ENCODE data around the gene CMTM4.
"Not testable (repeated sequence)": the region's sequence is repeated elsewhere in the genome, so short reads cannot be mapped to it uniquely, and the experiment has no call there.

Gene CMTM4

DNA sequence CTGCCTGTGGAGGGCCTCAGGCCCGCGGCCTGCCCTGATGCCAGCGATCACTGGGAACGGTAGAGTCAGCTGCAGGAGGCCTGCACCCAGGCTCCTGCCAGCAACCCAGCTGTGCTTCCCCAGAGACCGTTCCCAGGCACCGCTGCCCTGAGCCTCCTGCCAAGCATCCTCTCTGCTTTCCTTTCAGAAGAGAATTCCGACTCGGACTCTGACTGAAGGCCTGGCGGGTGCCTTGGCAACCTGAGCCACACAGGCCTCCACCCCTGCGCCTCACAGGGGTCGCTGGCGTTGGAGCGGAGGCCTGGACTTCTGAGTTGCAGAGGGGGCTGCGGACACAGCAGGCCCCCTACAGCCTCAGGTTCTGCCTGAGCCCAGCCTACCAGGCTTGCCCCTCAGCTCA is 84.1 kb downstream of the CMTM4 start:
- no peaks in the 10 kb centered on the region for H3K9me3 ChIP-seq (ENCODE audit: control insufficient read depth, low read length)
- H3K27ac ChIP-seq (ENCODE audit: low read depth, low read length, severe bottlenecking), result no peak overlapping the region
- H3K4me3 ChIP-seq (ENCODE audit: extremely low read depth, insufficient read depth, low read length, poor library complexity, severe bottlenecking), result no peak overlapping the region
- H3K36me3 ChIP-seq (ENCODE audit: control insufficient read depth, insufficient read depth, low read length), result peaks cover 78% of the 10 kb centered on the region
- H3K4me1 ChIP-seq (ENCODE audit: control insufficient read depth, insufficient read depth, low read length, poor library complexity, severe bottlenecking), result peaks cover 30% of the 10 kb centered on the region
- WGBS, 2 experiments (ENCODE audit: insufficient coverage in 2 of 2), result 89 to 91% methylated on average over 12 to 14 of the region's 14 CpGs

DNA sequence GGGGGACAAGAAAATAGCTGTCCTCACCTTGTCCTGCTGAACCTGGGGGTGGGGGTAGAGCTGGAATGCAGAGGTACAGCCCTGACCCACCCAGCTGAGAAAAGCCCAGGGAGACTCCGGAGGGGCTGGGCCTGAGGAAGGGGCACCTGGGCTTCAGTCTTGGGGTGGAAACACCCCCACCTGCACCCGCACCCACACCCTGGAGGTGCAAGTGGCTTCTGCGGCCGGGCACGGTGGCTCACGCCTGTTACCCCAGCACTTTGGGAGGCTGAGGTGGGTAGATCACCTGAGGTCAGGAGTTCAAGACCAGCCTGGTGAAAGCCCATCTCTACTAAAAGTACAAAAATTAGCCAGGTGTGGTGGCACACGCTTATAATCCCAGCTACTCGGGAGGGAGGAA is 84.6 kb downstream of the CMTM4 start:
- not testable (repeated sequence) for H3K9me3 ChIP-seq (ENCODE audit: control insufficient read depth, low read length); H3K27ac ChIP-seq (ENCODE audit: low read depth, low read length, severe bottlenecking); H3K4me3 ChIP-seq (ENCODE audit: extremely low read depth, insufficient read depth, low read length, poor library complexity, severe bottlenecking)
- peaks cover 83% of the 10 kb centered on the region for H3K36me3 ChIP-seq (ENCODE audit: control insufficient read depth, insufficient read depth, low read length)
- peaks cover 34% of the 10 kb centered on the region for H3K4me1 ChIP-seq (ENCODE audit: control insufficient read depth, insufficient read depth, low read length, poor library complexity, severe bottlenecking)
- 94 to 100% methylated on average over 1 to 3 of the region's 8 CpGs for WGBS, 2 experiments (ENCODE audit: insufficient coverage in 2 of 2)

DNA sequence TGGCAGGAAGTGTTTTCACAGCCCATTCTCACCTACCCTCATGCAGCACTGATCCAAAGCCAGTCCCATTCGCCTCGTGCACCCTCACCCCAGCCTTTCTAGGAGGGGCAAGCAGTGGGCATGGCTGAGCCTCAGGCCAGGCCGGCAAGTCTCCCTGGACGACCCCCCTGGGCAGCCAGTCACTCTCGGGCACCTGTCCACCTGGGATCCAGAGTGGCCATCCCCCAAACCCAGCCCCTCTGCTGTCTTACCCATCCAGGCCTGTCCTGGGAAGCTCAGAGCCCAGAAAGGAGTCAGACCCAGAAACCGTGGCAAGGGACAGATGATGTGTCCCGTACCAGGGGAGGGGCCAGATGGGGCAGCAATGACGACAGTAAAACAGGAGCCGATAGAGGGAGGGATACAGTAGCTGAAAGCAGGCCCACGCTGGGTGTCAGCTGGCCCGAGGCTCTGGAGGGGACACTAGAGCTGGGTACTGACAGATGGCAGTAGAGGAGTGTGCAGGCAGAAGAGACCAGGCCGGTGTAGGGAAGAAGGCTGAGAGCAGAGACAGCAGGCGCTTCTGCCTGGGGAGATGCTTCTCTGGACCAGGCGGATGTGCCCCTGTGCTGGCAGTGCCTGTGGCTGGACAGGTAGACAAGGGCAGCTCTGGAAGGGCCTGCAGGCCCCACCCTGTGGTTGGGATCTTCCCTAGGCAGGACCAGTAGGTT is 86.3 kb downstream of the CMTM4 start:
- Histone ChIP-seq H3K4me3 (ENCODE audit: extremely low read depth, insufficient read depth, low read length, poor library complexity, severe bottlenecking) (no peak overlapping the region), H3K9me3 (ENCODE audit: control insufficient read depth, low read length) (no peaks in the 10 kb centered on the region), H3K36me3 (ENCODE audit: control insufficient read depth, insufficient read depth, low read length) (peaks cover 83% of the 10 kb centered on the region), H3K4me1 (ENCODE audit: control insufficient read depth, insufficient read depth, low read length, poor library complexity, severe bottlenecking) (peaks cover 31% of the 10 kb centered on the region), H3K27ac (ENCODE audit: low read depth, low read length, severe bottlenecking) (no peak overlapping the region)
- WGBS, 2 experiments (ENCODE audit: insufficient coverage in 2 of 2), result 90 to 91% methylated on average over 12 to 13 of the region's 14 CpGs

DNA sequence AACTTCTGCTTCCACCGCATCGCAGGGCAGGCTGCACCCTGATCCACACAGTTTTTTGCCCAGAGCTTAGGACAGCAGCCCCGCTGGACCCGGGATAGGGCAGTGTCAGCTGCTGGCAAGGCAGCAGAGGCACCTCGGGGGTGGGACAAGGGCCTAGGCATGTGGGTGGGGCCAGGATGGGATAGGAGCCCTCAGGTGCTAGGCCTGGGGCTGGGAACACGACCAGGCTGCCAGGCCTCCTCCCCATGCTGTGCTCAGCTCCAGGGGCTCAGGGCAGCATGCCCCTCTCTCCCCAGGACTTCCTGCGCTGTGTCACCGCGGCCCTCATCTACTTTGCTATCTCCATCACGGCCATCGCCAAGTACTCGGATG is 87.4 kb downstream of the CMTM4 start:
- Histone ChIP-seq H3K9me3 (ENCODE audit: control insufficient read depth, low read length) (no peaks in the 10 kb centered on the region), H3K36me3 (ENCODE audit: control insufficient read depth, insufficient read depth, low read length) (peaks cover 72% of the 10 kb centered on the region), H3K27ac (ENCODE audit: low read depth, low read length, severe bottlenecking) (no peak overlapping the region), H3K4me3 (ENCODE audit: extremely low read depth, insufficient read depth, low read length, poor library complexity, severe bottlenecking) (no peak overlapping the region), H3K4me1 (ENCODE audit: control insufficient read depth, insufficient read depth, low read length, poor library complexity, severe bottlenecking) (peaks cover 31% of the 10 kb centered on the region)
- WGBS, 2 experiments (ENCODE audit: insufficient coverage in 2 of 2), result 84 to 89% methylated on average over 4 to 12 of the region's 12 CpGs

DNA sequence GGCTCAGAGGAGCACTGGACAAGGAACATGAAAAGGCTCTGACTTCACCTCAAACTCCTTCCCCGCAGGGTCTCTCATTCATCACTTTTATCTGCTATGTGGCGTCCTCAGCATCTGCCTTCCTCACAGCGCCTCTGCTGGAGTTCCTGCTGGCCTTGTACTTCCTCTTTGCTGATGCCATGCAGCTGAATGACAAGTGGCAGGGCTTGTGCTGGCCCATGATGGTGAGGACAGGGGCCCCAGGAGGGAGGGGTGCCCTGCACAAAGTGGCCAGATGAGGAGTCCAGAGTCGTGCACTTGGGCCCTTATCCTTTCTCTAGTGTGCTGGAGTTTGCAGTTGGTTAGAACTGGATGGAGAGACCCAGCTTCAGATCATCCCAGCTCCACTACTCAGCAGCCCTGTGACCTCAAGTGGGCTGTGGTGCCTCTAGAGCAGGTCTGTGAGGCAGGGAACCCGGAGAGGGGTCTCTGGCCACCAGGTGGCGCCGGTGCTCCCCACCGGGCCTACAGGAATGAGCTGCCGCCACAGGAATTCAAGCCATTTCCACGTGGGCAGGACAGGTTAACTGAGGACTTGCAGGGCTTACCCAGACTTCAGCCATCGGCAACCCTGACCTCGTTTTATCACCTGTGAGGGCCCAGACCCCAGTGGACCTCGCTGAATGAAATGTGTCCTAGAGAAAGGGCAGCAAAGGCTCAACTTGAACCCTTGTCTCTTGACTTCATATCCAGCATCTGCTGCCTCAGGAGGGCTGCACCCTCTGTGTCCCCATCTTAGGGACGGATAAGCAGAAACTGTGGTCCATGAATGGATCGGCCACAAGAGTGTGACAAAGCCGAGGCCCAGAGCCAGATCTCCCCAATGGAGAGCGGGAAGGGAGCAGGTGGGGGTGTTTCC is 88.1 kb downstream of the CMTM4 start:
- Histone ChIP-seq H3K4me1 (ENCODE audit: control insufficient read depth, insufficient read depth, low read length, poor library complexity, severe bottlenecking) (peaks cover 27% of the 10 kb centered on the region), H3K27ac (ENCODE audit: low read depth, low read length, severe bottlenecking) (peak overlapping the region; percentile 65), H3K9me3 (ENCODE audit: control insufficient read depth, low read length) (no peaks in the 10 kb centered on the region), H3K4me3 (ENCODE audit: extremely low read depth, insufficient read depth, low read length, poor library complexity, severe bottlenecking) (no peak overlapping the region), H3K36me3 (ENCODE audit: control insufficient read depth, insufficient read depth, low read length) (peaks cover 66% of the 10 kb centered on the region)
- 47% methylated on average over 15 to 16 of the region's 17 CpGs for WGBS, 2 experiments (ENCODE audit: insufficient coverage in 2 of 2)

DNA sequence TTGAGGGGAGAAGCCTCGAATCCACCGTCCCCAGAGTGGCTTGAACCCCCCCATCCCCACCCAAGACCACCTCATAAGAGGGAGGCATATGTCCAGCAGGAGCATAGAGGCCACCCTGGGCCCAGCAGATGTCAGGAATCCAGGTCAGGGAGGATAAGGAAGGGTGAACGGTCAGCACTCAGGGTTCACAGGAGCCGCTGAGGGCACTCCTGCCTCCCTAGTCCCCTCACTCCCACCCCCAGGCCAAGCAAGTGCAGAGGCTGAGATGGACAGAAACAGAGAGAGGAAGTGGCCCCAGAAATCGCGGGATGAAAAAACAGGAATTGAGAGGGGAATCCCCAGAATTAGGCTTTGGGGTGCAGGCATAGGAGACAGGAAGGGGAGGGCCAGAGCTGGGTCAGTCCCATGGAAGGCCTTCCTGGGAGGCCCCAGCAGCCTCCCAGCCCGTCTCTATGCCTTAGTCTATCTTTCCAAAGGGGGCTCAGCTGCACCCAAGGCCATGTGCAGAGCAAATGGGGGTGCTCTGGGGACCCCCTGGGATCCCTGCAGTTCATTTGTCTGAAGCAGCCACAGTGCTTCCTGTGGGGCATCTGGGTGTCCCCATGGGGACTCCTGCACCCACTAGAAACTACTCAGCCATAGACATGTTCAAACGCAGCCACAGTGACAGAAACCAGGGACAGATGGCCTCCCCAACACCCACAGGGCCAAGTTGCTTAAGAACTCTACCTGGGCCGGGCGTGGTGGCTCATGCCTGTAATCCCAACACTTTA is 90.4 kb downstream of the CMTM4 start:
- WGBS, 2 experiments (ENCODE audit: insufficient coverage in 2 of 2), result 78 to 83% methylated on average over 5 of the region's 10 CpGs
- H3K4me1 ChIP-seq (ENCODE audit: control insufficient read depth, insufficient read depth, low read length, poor library complexity, severe bottlenecking), result peaks cover 27% of the 10 kb centered on the region
- peaks cover 4% of the 10 kb centered on the region for H3K9me3 ChIP-seq (ENCODE audit: control insufficient read depth, low read length)
- peaks cover 42% of the 10 kb centered on the region for H3K36me3 ChIP-seq (ENCODE audit: control insufficient read depth, insufficient read depth, low read length)
- peak overlapping the region; percentile 89 for H3K4me3 ChIP-seq (ENCODE audit: extremely low read depth, insufficient read depth, low read length, poor library complexity, severe bottlenecking)
- H3K27ac ChIP-seq (ENCODE audit: low read depth, low read length, severe bottlenecking), result no peak overlapping the region

DNA sequence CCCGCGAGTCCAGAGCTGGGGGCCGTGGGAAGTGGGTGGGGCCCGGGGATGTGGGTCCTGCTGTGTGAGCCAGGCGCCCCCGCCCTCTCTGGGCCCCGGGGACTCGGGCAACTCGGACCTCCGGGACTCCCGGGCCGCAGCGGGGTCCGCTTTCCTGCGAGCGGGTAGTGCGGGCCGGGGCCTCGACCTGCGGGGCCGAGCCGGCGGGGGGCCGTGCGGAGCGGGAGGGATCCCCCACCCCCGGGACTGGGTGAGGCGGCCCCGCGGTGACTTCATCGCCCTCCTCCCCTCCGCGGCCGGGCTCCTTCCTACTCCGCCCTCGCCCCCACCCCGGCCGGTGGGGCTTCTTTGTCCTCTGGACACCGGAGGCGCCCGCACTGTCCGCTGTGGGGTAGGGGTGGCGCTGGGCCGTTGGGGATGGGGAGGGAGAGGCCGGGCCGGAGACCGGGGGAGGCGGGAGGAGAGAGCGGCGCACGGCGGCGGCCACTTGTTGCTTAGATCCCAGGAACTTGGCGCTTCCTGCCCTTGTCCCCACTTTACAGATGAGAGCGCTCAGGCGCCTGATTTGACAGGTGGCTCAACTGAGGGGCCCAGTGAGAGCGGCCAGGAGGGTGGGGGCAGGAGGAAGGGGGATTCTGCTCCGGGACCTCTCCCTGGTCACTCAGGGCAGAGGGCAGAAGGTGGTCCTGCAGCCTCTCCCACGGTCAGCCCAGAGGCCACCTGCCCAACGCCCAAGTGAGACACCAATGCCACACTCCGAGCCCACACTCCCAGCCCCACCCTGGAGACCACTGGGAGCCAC is 91.2 kb downstream of the CMTM4 start:
- Histone ChIP-seq H3K9me3 (ENCODE audit: control insufficient read depth, low read length) (peaks cover 9% of the 10 kb centered on the region), H3K36me3 (ENCODE audit: control insufficient read depth, insufficient read depth, low read length) (peaks cover 35% of the 10 kb centered on the region), H3K4me3 (ENCODE audit: extremely low read depth, insufficient read depth, low read length, poor library complexity, severe bottlenecking) (peak overlapping the region; percentile 89), H3K4me1 (ENCODE audit: control insufficient read depth, insufficient read depth, low read length, poor library complexity, severe bottlenecking) (peaks cover 27% of the 10 kb centered on the region), H3K27ac (ENCODE audit: low read depth, low read length, severe bottlenecking) (peak overlapping the region; percentile 76)
- 2 to 16% methylated on average over 11 to 51 of the region's 61 CpGs for WGBS, 2 experiments (ENCODE audit: insufficient coverage in 2 of 2)

DNA sequence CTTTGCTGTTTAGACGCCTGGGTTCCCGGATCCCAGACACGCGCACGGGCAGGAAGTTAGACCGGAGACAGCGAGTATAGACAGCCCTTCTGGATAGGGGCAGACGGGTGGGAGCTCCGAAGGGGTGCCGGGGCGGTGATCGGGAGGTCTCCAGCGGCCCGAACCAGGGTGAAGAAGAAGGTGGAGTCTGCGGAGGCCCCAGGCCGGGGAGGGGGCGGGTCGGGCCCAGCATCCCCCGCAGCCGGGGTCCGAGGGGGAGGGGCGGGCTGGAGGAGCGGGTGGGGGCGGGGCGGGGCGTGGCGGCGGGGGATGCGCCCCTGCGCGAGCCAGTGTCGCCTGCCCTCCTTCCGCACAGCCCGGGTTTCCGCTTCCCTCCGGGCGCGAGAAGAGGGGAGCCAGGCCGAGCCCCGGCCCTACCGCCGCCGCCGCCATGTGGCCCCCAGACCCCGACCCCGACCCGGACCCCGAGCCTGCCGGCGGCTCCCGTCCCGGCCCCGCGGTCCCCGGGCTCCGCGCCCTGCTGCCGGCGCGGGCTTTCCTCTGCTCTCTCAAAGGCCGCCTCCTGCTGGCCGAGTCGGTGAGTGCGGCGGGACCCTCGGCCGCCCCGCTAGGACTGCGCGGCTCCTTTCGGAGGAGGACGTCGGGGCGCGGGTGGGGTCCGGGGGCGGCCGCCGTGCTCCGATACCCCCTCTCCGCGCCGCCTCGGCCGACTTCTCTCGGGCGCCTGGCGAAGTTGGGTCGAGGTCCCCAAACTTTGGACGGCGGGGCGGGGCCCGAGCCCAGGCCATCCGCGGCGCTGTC is 92.0 kb downstream of the CMTM4 start, which contains the start of gene CMTM3:
Gene CMTM3, plus strand, starts transcription at position 329 of the 801 bp plus-strand sequence. Its CDS starts 102 bp downstream, at position 431.
- peak within 1 kb of the TSS; percentile 83 for H3K27ac ChIP-seq (ENCODE audit: low read depth, low read length, severe bottlenecking)
- H3K4me3 ChIP-seq (ENCODE audit: extremely low read depth, insufficient read depth, low read length, poor library complexity, severe bottlenecking), result peak within 1 kb of the TSS; percentile 89
- H3K9me3 ChIP-seq (ENCODE audit: control insufficient read depth, low read length), result peaks cover 9% of the 10 kb centered on the region
- 0 to 1% methylated on average over 69 of the region's 96 CpGs for WGBS, 2 experiments (ENCODE audit: insufficient coverage in 2 of 2)
- peaks cover 27% of the 10 kb centered on the region for H3K36me3 ChIP-seq (ENCODE audit: control insufficient read depth, insufficient read depth, low read length)
- H3K4me1 ChIP-seq (ENCODE audit: control insufficient read depth, insufficient read depth, low read length, poor library complexity, severe bottlenecking), result peaks cover 27% of the 10 kb centered on the region

DNA sequence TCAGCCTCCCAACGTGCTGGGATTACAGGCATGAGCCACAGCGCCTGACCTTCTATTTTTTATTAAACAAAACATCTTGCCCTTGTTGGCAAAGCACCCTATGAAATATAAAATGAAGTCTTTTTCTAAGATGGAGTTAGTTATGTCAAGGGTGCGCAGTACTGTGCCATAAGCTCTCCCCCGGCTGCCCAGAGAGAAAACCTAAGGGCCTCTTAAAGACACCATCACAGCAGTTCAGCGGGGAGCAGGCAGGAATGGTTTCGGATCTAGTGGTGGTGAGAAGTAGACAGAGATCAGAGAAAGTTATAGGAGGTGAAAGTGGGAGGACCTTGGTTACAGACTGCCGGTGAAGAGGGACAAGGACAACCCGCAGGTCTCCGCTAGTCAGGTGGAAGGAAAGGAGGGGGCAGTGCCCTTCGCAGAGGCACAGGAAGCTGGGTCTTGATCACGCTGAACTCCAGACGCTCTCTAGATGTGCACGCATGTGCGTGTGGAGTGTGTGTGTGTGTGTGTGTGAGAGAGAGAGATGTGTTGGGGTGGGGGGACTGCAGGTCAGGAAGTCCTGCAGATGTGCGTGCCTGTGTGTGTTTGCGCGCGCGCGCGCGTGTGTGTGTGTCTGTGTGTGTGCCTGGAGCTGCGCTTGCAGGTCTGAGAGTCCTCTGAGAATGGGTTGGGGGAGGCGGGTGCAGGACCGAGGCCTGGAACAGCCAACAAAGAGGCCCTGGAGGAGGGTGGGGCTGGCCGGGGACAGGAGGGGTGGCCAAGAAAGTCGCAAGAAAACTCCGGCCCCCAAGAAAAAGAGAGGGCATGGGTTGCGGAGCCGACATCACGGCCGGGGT is 92.8 kb downstream of the CMTM4 start:
- WGBS, 2 experiments (ENCODE audit: insufficient coverage in 2 of 2), result 7 to 10% methylated on average over 28 to 29 of the region's 32 CpGs
- peaks cover 18% of the 10 kb centered on the region for H3K36me3 ChIP-seq (ENCODE audit: control insufficient read depth, insufficient read depth, low read length)
- H3K4me3 ChIP-seq (ENCODE audit: extremely low read depth, insufficient read depth, low read length, poor library complexity, severe bottlenecking), result peak overlapping the region; percentile 89
- H3K4me1 ChIP-seq (ENCODE audit: control insufficient read depth, insufficient read depth, low read length, poor library complexity, severe bottlenecking), result peaks cover 21% of the 10 kb centered on the region
- peak overlapping the region; percentile 83 for H3K27ac ChIP-seq (ENCODE audit: low read depth, low read length, severe bottlenecking)
- H3K9me3 ChIP-seq (ENCODE audit: control insufficient read depth, low read length), result peaks cover 9% of the 10 kb centered on the region

Data from mesodermal cell (in vitro differentiated cells).